Calu3 (cell line): ENCODE data around the gene RXRG. TPM values are rescaled to one million over a fixed set of nuclear protein-coding genes. Genes with fewer than 3 reads are reported as not detected.

Experiments used
- BruUV-seq: library from RNA; stranded (reverse); fragments of 400-500 nt; replicated peaks from 2 replicates; lab custom pipeline; 2021; lab: Mats Ljungman, UMichigan
- CTCF ChIA-PET: fragments of 300-600 bp; sonication (Branson Sonifier 250); formaldehyde crosslinking; loops from one replicate; lab custom pipeline; 2022; ENCODE audit warnings: antibody characterized with exemption; lab: Charles Lee
- DNase-seq: peaks from one replicate; pipeline ENCODE4 v3.0.0; 2022
- H3K27ac Mint-ChIP-seq: one replicate; pipeline ENCODE4 v1.8.0; 2022; ENCODE audit warnings: mixed read lengths; ENCODE audit not compliant: unreplicated experiment
- H3K27me3 Mint-ChIP-seq: one replicate; pipeline ENCODE4 v1.8.0; 2022; ENCODE audit warnings: mixed read lengths; ENCODE audit not compliant: unreplicated experiment
- H3K36me3 Mint-ChIP-seq: one replicate; pipeline ENCODE4 v1.8.0; 2022; ENCODE audit warnings: mild to moderate bottlenecking, moderate library complexity, mixed read lengths; ENCODE audit not compliant: insufficient read depth, unreplicated experiment
- H3K4me1 Mint-ChIP-seq: one replicate; pipeline ENCODE4 v1.8.0; 2022; ENCODE audit warnings: mild to moderate bottlenecking, low read depth, mixed read lengths; ENCODE audit not compliant: unreplicated experiment
- H3K4me3 Mint-ChIP-seq: one replicate; pipeline ENCODE4 v1.8.0; 2022; ENCODE audit warnings: mild to moderate bottlenecking, low read depth, moderate library complexity, mixed read lengths; ENCODE audit not compliant: unreplicated experiment
- H3K9me3 Mint-ChIP-seq: one replicate; pipeline ENCODE4 v1.8.0; 2022; ENCODE audit warnings: low read depth, mixed read lengths; ENCODE audit not compliant: unreplicated experiment
- CTCF ChIP-seq: fragments of 200-600 bp; IDR thresholded peaks from one replicate; pipeline ENCODE4 v1.8.0; 2022; ENCODE audit warnings: antibody characterized with exemption; ENCODE audit not compliant: unreplicated experiment
- intact Hi-C: fragments of 100-400 bp; cut with micrococcal nuclease; formaldehyde crosslinking; loops from one replicate; pipeline ENCODE4 v1.10.0; 2022; ENCODE audit not compliant: unreplicated experiment
- total RNA-seq: library from RNA; stranded (reverse); gene quantifications from 2 replicates; pipeline ENCODE4 v1.2.3, GENCODE V29; 2022

The RXRG gene
- total RNA-seq, 1 experiment from 2014 or later = not detected

GRCh38 chr1:165392634-165393571, 52.0 kb downstream of the RXRG start:
- Mint-ChIP-seq H3K4me3 (no peak overlapping the region), H3K27ac (no peak overlapping the region), H3K27me3 (peaks cover 98% of the 10 kb centered on the region), H3K4me1 (peaks cover 7% of the 10 kb centered on the region), H3K36me3 (no peaks in the 10 kb centered on the region), H3K9me3 (no peaks in the 10 kb centered on the region)
- peak; percentile 88 for DNase-seq
- TF ChIP-seq CTCF = peak; percentile 93
- no TSS peak for BruUV-seq
- CTCF ChIA-PET = interaction anchor here (0.7 to 2.5 kb wide), 9 partner anchors 10 to 279 kb away, joined by 3 to 17 read pairs (median 3); no protein-coding TSS in a partner anchor
- intact Hi-C loops = loop anchor here (1.0 to 5.0 kb wide), 3 partner anchors 199 to 324 kb away; no protein-coding TSS in a partner anchor

GRCh38 chr1:165389609-165390008, 55.3 kb downstream of the RXRG start:
- H3K4me1 Mint-ChIP-seq = peaks cover 7% of the 10 kb centered on the region
- peaks cover 98% of the 10 kb centered on the region for H3K27me3 Mint-ChIP-seq
- no peak for TF ChIP-seq CTCF
- DNase-seq = no peak
- no peak overlapping the region for H3K27ac Mint-ChIP-seq
- intact Hi-C loops = loop anchor here (5.0 kb wide), 2 partner anchors 258 to 328 kb away; no protein-coding TSS in a partner anchor
- no peaks in the 10 kb centered on the region for H3K9me3 Mint-ChIP-seq
- H3K36me3 Mint-ChIP-seq = no peaks in the 10 kb centered on the region
- BruUV-seq = no TSS peak
- CTCF ChIA-PET = no interaction called here
- H3K4me3 Mint-ChIP-seq = no peak overlapping the region

GRCh38 chr1:165387961-165388360, 57.0 kb downstream of the RXRG start:
- no peak overlapping the region for H3K4me3 Mint-ChIP-seq
- H3K27me3 Mint-ChIP-seq = peaks cover 100% of the 10 kb centered on the region
- no peaks in the 10 kb centered on the region for H3K36me3 Mint-ChIP-seq
- no TSS peak for BruUV-seq
- TF ChIP-seq CTCF = no peak
- DNase-seq = no peak
- CTCF ChIA-PET = interaction anchor here (1.0 to 1.3 kb wide), 2 partner anchors 13 to 21 kb away, joined by 3 read pairs; no protein-coding TSS in a partner anchor
- no peak overlapping the region for H3K27ac Mint-ChIP-seq
- H3K4me1 Mint-ChIP-seq = peaks cover 2% of the 10 kb centered on the region
- intact Hi-C loops = no loop called here
- H3K9me3 Mint-ChIP-seq = no peaks in the 10 kb centered on the region

GRCh38 chr1:165387505-165387904, 57.4 kb downstream of the RXRG start:
- Mint-ChIP-seq H3K4me3 (no peak overlapping the region), H3K9me3 (no peaks in the 10 kb centered on the region), H3K36me3 (no peaks in the 10 kb centered on the region), H3K27me3 (peaks cover 100% of the 10 kb centered on the region), H3K4me1 (no peaks in the 10 kb centered on the region), H3K27ac (no peak overlapping the region)
- CTCF ChIA-PET = interaction anchor here (1.0 to 1.3 kb wide), 2 partner anchors 13 to 21 kb away, joined by 3 read pairs; no protein-coding TSS in a partner anchor
- no TSS peak for BruUV-seq
- no peak for DNase-seq
- intact Hi-C loops = no loop called here
- TF ChIP-seq CTCF = no peak
